ENCODE results near the gene ERGIC1.

ERGIC1 gene

GRCh38 chr5:172830876-172831662 lies 3.0 kb upstream of the ERGIC1 start:
- peak; percentile 88 for DNase-seq (ENCODE audit: low read depth)
- TF ChIP-seq, protein P1, sequence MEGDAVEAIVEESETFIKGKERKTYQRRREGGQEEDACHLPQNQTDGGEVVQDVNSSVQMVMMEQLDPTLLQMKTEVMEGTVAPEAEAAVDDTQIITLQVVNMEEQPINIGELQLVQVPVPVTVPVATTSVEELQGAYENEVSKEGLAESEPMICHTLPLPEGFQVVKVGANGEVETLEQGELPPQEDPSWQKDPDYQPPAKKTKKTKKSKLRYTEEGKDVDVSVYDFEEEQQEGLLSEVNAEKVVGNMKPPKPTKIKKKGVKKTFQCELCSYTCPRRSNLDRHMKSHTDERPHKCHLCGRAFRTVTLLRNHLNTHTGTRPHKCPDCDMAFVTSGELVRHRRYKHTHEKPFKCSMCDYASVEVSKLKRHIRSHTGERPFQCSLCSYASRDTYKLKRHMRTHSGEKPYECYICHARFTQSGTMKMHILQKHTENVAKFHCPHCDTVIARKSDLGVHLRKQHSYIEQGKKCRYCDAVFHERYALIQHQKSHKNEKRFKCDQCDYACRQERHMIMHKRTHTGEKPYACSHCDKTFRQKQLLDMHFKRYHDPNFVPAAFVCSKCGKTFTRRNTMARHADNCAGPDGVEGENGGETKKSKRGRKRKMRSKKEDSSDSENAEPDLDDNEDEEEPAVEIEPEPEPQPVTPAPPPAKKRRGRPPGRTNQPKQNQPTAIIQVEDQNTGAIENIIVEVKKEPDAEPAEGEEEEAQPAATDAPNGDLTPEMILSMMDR (conservative IDR thresholded peaks at IDR 0.05; ENCODE audit: low read depth, low read length) = no peak
- no peak overlapping the region for H3K4me3 ChIP-seq (ENCODE audit: low read depth, low read length)

- TF ChIP-seq, protein P1 (conservative IDR thresholded peaks at IDR 0.05; ENCODE audit: low read depth, low read length) = no peak
- DNase-seq (ENCODE audit: low read depth) = no peak
- no peak overlapping the region for H3K4me3 ChIP-seq (ENCODE audit: low read depth, low read length)
Observed at GRCh38 chr5:172832383-172833315, 1.4 kb upstream of the ERGIC1 start.

- TF ChIP-seq, protein P1 (conservative IDR thresholded peaks at IDR 0.05; ENCODE audit: low read depth, low read length) = no peak
- H3K4me3 ChIP-seq (ENCODE audit: low read depth, low read length) = peak overlapping the region; percentile 64
- DNase-seq (ENCODE audit: low read depth) = no peak
Observed at GRCh38 chr5:172833372-172833685, 722 bp upstream of the ERGIC1 start.

- TF ChIP-seq, protein P1 (conservative IDR thresholded peaks at IDR 0.05; ENCODE audit: low read depth, low read length) = peak; percentile 22
- DNase-seq (ENCODE audit: low read depth) = peak; percentile 39
- H3K4me3 ChIP-seq (ENCODE audit: low read depth, low read length) = peak overlapping the region; percentile 64
Observed at GRCh38 chr5:172834415-172835289, 601 bp downstream of the ERGIC1 start.

GRCh38 chr5:172835290-172835993 lies 1.4 kb downstream of the ERGIC1 start:
- TF ChIP-seq, protein P1 (conservative IDR thresholded peaks at IDR 0.05; ENCODE audit: low read depth, low read length) = no peak
- H3K4me3 ChIP-seq (ENCODE audit: low read depth, low read length) = peak overlapping the region; percentile 64
- peak; percentile 29 for DNase-seq (ENCODE audit: low read depth)

GRCh38 chr5:172835994-172836356 lies 1.9 kb downstream of the ERGIC1 start:
- DNase-seq (ENCODE audit: low read depth) = no peak
- TF ChIP-seq, protein P1 (conservative IDR thresholded peaks at IDR 0.05; ENCODE audit: low read depth, low read length) = no peak
- H3K4me3 ChIP-seq (ENCODE audit: low read depth, low read length) = peak overlapping the region; percentile 64

Data from choroid plexus epithelial cell (primary cell).